Measurements from ENCODE around the gene FOXO3. TPM values are rescaled to one million over a fixed set of nuclear protein-coding genes. Genes with fewer than 3 reads are reported as not detected.

FOXO3 gene
- total and polyA plus RNA-seq, 2 of the 8 experiments (the other 6 are each of a cell fraction or from before 2014, with no cell fraction given): 13.1 to 19.3 TPM

- POLR2A ChIA-PET (ENCODE audit: partially characterized antibody): no interaction called here
- H2BK15ac ChIP-seq (ENCODE audit: low read length): no peak overlapping the region
- H3K27ac ChIP-seq (ENCODE audit: low read depth, low read length): no peak overlapping the region
- no peaks in the 10 kb centered on the region for H4K20me1 ChIP-seq (replicated peaks in 1 of 2; ENCODE audit: control insufficient read depth in 1 of 2, insufficient read depth in 2 of 2, low read length in 2 of 2)
- no peak overlapping the region for H3K23ac ChIP-seq (ENCODE audit: insufficient read length)
- H3K4me1 ChIP-seq (replicated peaks in 1 of 4; ENCODE audit: control insufficient read depth in 3 of 4, insufficient read depth in 4 of 4, low read length in 3 of 4): peaks cover 2 to 7% (median 5%) of the 10 kb centered on the region in 4 experiments; a peak in 4 of 7 replicates
- H3K79me1 ChIP-seq (ENCODE audit: low read depth, low read length): no peaks in the 10 kb centered on the region
- H3K79me2 ChIP-seq (ENCODE audit: control insufficient read depth in 1 of 2, insufficient read depth in 2 of 2, low read length in 2 of 2): peaks cover 0 to 16% of the 10 kb centered on the region in 2 experiments; a peak in 2 of 4 replicates
- no peak for TF ChIP-seq YY1 (IDR thresholded peaks at IDR 0.05; ENCODE audit: low read depth, low read length)
- TF ChIP-seq KDM5A (IDR thresholded peaks at IDR 0.05; ENCODE audit: low read length): no peak
- TF ChIP-seq USF2 (IDR thresholded peaks at IDR 0.05; ENCODE audit: low read length): no peak
- TF ChIP-seq SIN3A (conservative IDR thresholded peaks at IDR 0.05 in 1 of 2, IDR thresholded peaks at IDR 0.05 in 1 of 2; ENCODE audit: low read depth in 1 of 2, low read length in 2 of 2): no peak
- H2BK20ac ChIP-seq (ENCODE audit: low read length): no peak overlapping the region
- H2AK5ac ChIP-seq (ENCODE audit: low read depth, low read length): no peak overlapping the region
- H3K23me2 ChIP-seq (ENCODE audit: low read depth, low read length): no peaks in the 10 kb centered on the region
- H4K91ac ChIP-seq (replicated peaks; ENCODE audit: insufficient read length, low read length): no peak overlapping the region
- FAIRE-seq (no peak), DNase-seq (ENCODE audit: low read depth in 1 of 2, low spot score in 2 of 2) (no peak)
- H3K36me3 ChIP-seq (ENCODE audit: control insufficient read depth in 2 of 4, insufficient read depth in 4 of 4, low read length in 3 of 4): peaks cover 0 to 2% (median 0%) of the 10 kb centered on the region in 4 experiments; a peak in 3 of 8 replicates
- CTCF ChIA-PET (ENCODE audit: partially characterized antibody): no interaction called here
- no peak overlapping the region for H3K56ac ChIP-seq (replicated peaks; ENCODE audit: insufficient read length, low read depth, low read length)
- no peak overlapping the region for H4K5ac ChIP-seq (ENCODE audit: insufficient read length, low read depth, low read length)
- H3K14ac ChIP-seq (ENCODE audit: insufficient read length): no peak overlapping the region
- no peaks in the 10 kb centered on the region for H3K27me3 ChIP-seq (replicated peaks in 1 of 4; ENCODE audit: control insufficient read depth in 3 of 4, extremely low read depth in 1 of 4, insufficient read depth in 3 of 4, low read length in 3 of 4)
- no peak overlapping the region for H2BK12ac ChIP-seq (ENCODE audit: low read depth, low read length)
- H3K4ac ChIP-seq (replicated peaks; ENCODE audit: insufficient read length, low read depth, low read length): no peak overlapping the region
- H3K18ac ChIP-seq (ENCODE audit: extremely low read depth, low read length): no peak overlapping the region
- no peak overlapping the region for H4K8ac ChIP-seq (ENCODE audit: extremely low read depth, insufficient read depth, low read length)
- no peak overlapping the region for H2BK120ac ChIP-seq (replicated peaks; ENCODE audit: low read depth, low read length)
- no peak overlapping the region for H3K4me3 ChIP-seq (ENCODE audit: extremely low read depth in 1 of 4, insufficient read depth in 2 of 4, low read depth in 3 of 4, low read length in 4 of 4)
- H2AFZ ChIP-seq (ENCODE audit: low read length): no peak overlapping the region
- H3K9ac ChIP-seq (replicated peaks in 1 of 4; ENCODE audit: extremely low read depth in 1 of 4, low read depth in 3 of 4, low read length in 3 of 4): no peak overlapping the region
- no peak overlapping the region for H2BK5ac ChIP-seq (ENCODE audit: low read depth, low read length)
- H3K4me2 ChIP-seq (ENCODE audit: insufficient read depth in 1 of 2, low read depth in 2 of 2, low read length in 2 of 2): no peak overlapping the region
- no peaks in the 10 kb centered on the region for H3K9me3 ChIP-seq (ENCODE audit: insufficient read depth in 2 of 2, low read depth in 1 of 2, low read length in 1 of 2)
- WGBS, 2 experiments (ENCODE audit: extremely low coverage in 1 of 2, insufficient coverage in 1 of 2, insufficient read length in 1 of 2, insufficient replicate concordance in 2 of 2, low coverage in 1 of 2, low lambda C conversion rate in 2 of 2, missing lambda C conversion rate in 1 of 2): 93% methylated on average over 2 of the region's 2 CpGs; no CpG with 5 or more reads in 1 of the 2 experiments
Observed at GRCh38 chr6:108662702-108663101, 102.0 kb downstream of the FOXO3 start.
